Subcutaneous adipose tissue (tissue), 4 donors: Measurements from ENCODE around the gene COQ9. TPM values are rescaled to one million over a fixed set of nuclear protein-coding genes. Genes with fewer than 3 reads are reported as not detected.

Source experiments
- CTCF ChIP-seq: fragments of 450-650 bp; IDR thresholded peaks from one replicate; pipeline ENCODE4 v1.5.1; 2016; ENCODE audit warnings: low read depth, mild to moderate bottlenecking, control low read depth, antibody characterized with exemption, moderate library complexity
- total RNA-seq, 4 donors: library from RNA; depleted of rRNA; stranded (reverse); fragments of >200 nt; gene quantifications; one replicate each; pipeline ENCODE4 v1.1.0, GENCODE V29; 2016

COQ9 gene
- total RNA-seq, 4 donors from 2014 or later: 23.5 to 49.5 (median 30.1) TPM

GRCh38 chr16:57409065-57409464 is 38.2 kb upstream of the COQ9 start:
- no peak for TF ChIP-seq CTCF

- no peak for TF ChIP-seq CTCF
These were observed 37.2 kb upstream of the COQ9 start for GRCh38 chr16:57409870-57410587.

GRCh38 chr16:57411362-57411976 is 35.8 kb upstream of the COQ9 start:
- TF ChIP-seq CTCF: no peak

- TF ChIP-seq CTCF: no peak
These were observed 34.7 kb upstream of the COQ9 start for GRCh38 chr16:57412584-57412983.

GRCh38 chr16:57413301-57413730 is 34.0 kb upstream of the COQ9 start:
- TF ChIP-seq CTCF: no peak

GRCh38 chr16:57413733-57414132 is 33.5 kb upstream of the COQ9 start:
- no peak for TF ChIP-seq CTCF

- TF ChIP-seq CTCF: no peak
These were observed 31.2 kb upstream of the COQ9 start for GRCh38 chr16:57416084-57416483.
